CD14-positive monocyte (primary cell): ENCODE data around the gene ZNF22. TPM values are rescaled to one million over a fixed set of nuclear protein-coding genes. Genes with fewer than 3 reads are reported as not detected.

Experiments
- DNase-seq, 3 donors: peaks; one replicate each; pipeline ENCODE4 v3.0.0-alpha.2; 2011 to 2022
- H2AFZ ChIP-seq: 2 replicates; pipeline ENCODE4 v1.6.0; 2012; ENCODE audit warnings: mild to moderate bottlenecking, low read depth, low read length, inconsistent platforms; ENCODE audit not compliant: insufficient read depth, poor library complexity, severe bottlenecking
- H3K27ac ChIP-seq, 2 donors: 1 replicate in 1 of 2; 2 replicates in 1 of 2; pipeline ENCODE4 v1.5.1; 2012 to 2013; ENCODE audit warnings: low read length in 2 of 2, control low read depth in 1 of 2, inconsistent platforms in 1 of 2, low read depth in 1 of 2, mild to moderate bottlenecking in 1 of 2
- H3K27me3 ChIP-seq, 2 donors: one replicate each; pipeline versions ENCODE4 v1.6.0 to v1.6.1; 2011 to 2013; ENCODE audit warnings: low read length in 2 of 2; ENCODE audit not compliant: control insufficient read depth in 2 of 2, insufficient read depth in 2 of 2
- H3K36me3 ChIP-seq, 2 donors: replicated peaks in 1 of 2; 1 replicate in 1 of 2; 2 replicates in 1 of 2; pipeline versions ENCODE4 v1.5.1 to v1.6.1; 2012 to 2013; ENCODE audit warnings: low read length in 2 of 2, control low read depth in 1 of 2, inconsistent platforms in 1 of 2, mild to moderate bottlenecking in 1 of 2; ENCODE audit not compliant: insufficient read depth in 2 of 2, control insufficient read depth in 1 of 2
- H3K4me1 ChIP-seq, 2 donors: 1 replicate in 1 of 2; 2 replicates in 1 of 2; pipeline versions ENCODE4 v1.5.1 to v1.6.1; 2012 to 2013; ENCODE audit warnings: low read length in 2 of 2, control low read depth in 1 of 2, inconsistent platforms in 1 of 2, mild to moderate bottlenecking in 1 of 2, moderate library complexity in 1 of 2; ENCODE audit not compliant: insufficient read depth in 2 of 2, control insufficient read depth in 1 of 2
- H3K4me2 ChIP-seq: replicated peaks from 2 replicates; pipeline ENCODE3; 2012; ENCODE audit warnings: low read length, moderate library complexity, mild to moderate bottlenecking; ENCODE audit not compliant: poor library complexity, severe bottlenecking; ENCODE audit errors: extremely low read depth
- H3K4me3 ChIP-seq, 3 experiments: fragments of 200-600 bp in 1 of 3; sonication (generic) in 1 of 3; replicated peaks in 1 of 3; 1 replicate in 2 of 3; 2 replicates in 1 of 3; pipeline ENCODE4 v1.5.1; 2011 to 2013; ENCODE audit warnings: low read length in 3 of 3, mild to moderate bottlenecking in 3 of 3, control low read depth in 2 of 3, low read depth in 2 of 3, inconsistent platforms in 1 of 3, moderate library complexity in 1 of 3
- H3K79me2 ChIP-seq: 2 replicates; pipeline ENCODE4 v1.6.0; 2012; ENCODE audit warnings: mild to moderate bottlenecking, control low read depth, inconsistent platforms, low read length, moderate library complexity; ENCODE audit not compliant: insufficient read depth
- H3K9ac ChIP-seq: 2 replicates; pipeline ENCODE4 v1.6.0; 2017; ENCODE audit warnings: low read length, mild to moderate bottlenecking; ENCODE audit not compliant: insufficient read depth, poor library complexity, severe bottlenecking
- H3K9me3 ChIP-seq, 2 donors: replicated peaks in 1 of 2; 1 replicate in 1 of 2; 2 replicates in 1 of 2; pipeline versions ENCODE4 v1.5.1 to v1.6.1; 2012 to 2013; ENCODE audit warnings: low read length in 2 of 2, control low read depth in 1 of 2; ENCODE audit not compliant: control insufficient read depth in 1 of 2, insufficient read depth in 1 of 2
- H4K20me1 ChIP-seq: 2 replicates; pipeline ENCODE4 v1.6.0; 2012; ENCODE audit warnings: mild to moderate bottlenecking, low read length, control low read depth, moderate library complexity; ENCODE audit not compliant: insufficient read depth
- H3K27ac Mint-ChIP-seq, 7 donors: one replicate each; pipeline ENCODE4 v1.8.0; 2020; ENCODE audit warnings: mild to moderate bottlenecking in 7 of 7, mixed read lengths in 7 of 7, moderate library complexity in 6 of 7, inconsistent platforms in 2 of 7
- H3K27me3 Mint-ChIP-seq, 3 donors: one replicate each; pipeline ENCODE4 v1.8.0; 2021 to 2022; ENCODE audit warnings: low read depth in 3 of 3, mild to moderate bottlenecking in 3 of 3, mixed read lengths in 3 of 3, moderate library complexity in 3 of 3, inconsistent platforms in 1 of 3
- H3K36me3 Mint-ChIP-seq, 2 donors: one replicate each; pipeline ENCODE4 v1.8.0; 2020; ENCODE audit warnings: mixed read lengths in 2 of 2, inconsistent platforms in 1 of 2, mild to moderate bottlenecking in 1 of 2
- H3K4me1 Mint-ChIP-seq: one replicate; pipeline ENCODE4 v1.8.0; 2020; ENCODE audit warnings: mild to moderate bottlenecking, mixed read lengths
- H3K4me3 Mint-ChIP-seq, 2 donors: one replicate each; pipeline ENCODE4 v1.8.0; 2020; ENCODE audit warnings: mild to moderate bottlenecking in 2 of 2, mixed read lengths in 2 of 2, moderate library complexity in 1 of 2
- H3K9me3 Mint-ChIP-seq, 7 donors: one replicate each; pipeline ENCODE4 v1.8.0; 2020 to 2022; ENCODE audit warnings: mixed read lengths in 7 of 7, mild to moderate bottlenecking in 6 of 7, moderate library complexity in 6 of 7, inconsistent platforms in 2 of 7
- CTCF ChIP-seq: fragments of 200-600 bp; IDR thresholded peaks from one replicate; pipeline ENCODE4 v1.8.0; 2022; ENCODE audit warnings: antibody characterized with exemption, mild to moderate bottlenecking
- WGBS: methylation state at CpG from one replicate; pipeline ENCODE4 v1.1.5; 2013; ENCODE audit warnings: missing lambda C conversion rate; ENCODE audit not compliant: insufficient coverage; 5-methylcytosine and 5-hydroxymethylcytosine counted together
- intact Hi-C, 2 donors: fragments of 100-400 bp; cut with micrococcal nuclease; formaldehyde crosslinking; loops; one replicate each; pipeline versions ENCODE4 v1.15.0 to v1.15.1; 2023
- polyA plus RNA-seq, 3 donors: library from polyadenylated mRNA; depleted of rRNA in 1 of 3; unstranded in 2 of 3; stranded (reverse) in 1 of 3; fragments of 300-500 nt in 2 of 3; fragments of >200 nt in 1 of 3; fragmentation: Illumina TruSeq in 2 of 3; gene quantifications; 1 replicate in 2 of 3; 2 replicates in 1 of 3; pipeline ENCODE4 v1.2.3, GENCODE V29; 2012 to 2021

The ZNF22 gene
- polyA plus RNA-seq, 3 donors, result 4.1 to 14.6 (median 10.4) TPM

GRCh38 chr10:45053569-45054100 is 52.9 kb downstream of the ZNF22 start:
- H3K4me1 ChIP-seq, result peaks cover 5 to 9% of the 10 kb centered on the region in 2 donors
- H2AFZ ChIP-seq, result no peak overlapping the region
- H3K9me3 ChIP-seq, result peaks cover 0 to 3% of the 10 kb centered on the region in 2 donors
- DNase-seq, result no peak
- no peaks in the 10 kb centered on the region for H3K36me3 ChIP-seq
- no CpG with 5 or more reads among the region's 1 CpG for WGBS
- Mint-ChIP-seq H3K27me3 (peaks cover 0 to 2% (median 0%) of the 10 kb centered on the region in 3 donors), H3K36me3 (no peaks in the 10 kb centered on the region), H3K4me1 (peaks cover 11% of the 10 kb centered on the region), H3K27ac (no peak overlapping the region), H3K4me3 (no peak overlapping the region), H3K9me3 (peaks cover 3 to 17% (median 7%) of the 10 kb centered on the region in 7 donors)
- intact Hi-C loops, result no loop called here
- H4K20me1 ChIP-seq, result no peaks in the 10 kb centered on the region
- no peak overlapping the region for H3K4me3 ChIP-seq
- TF ChIP-seq CTCF, result no peak
- H3K27me3 ChIP-seq, result no peaks in the 10 kb centered on the region
- H3K27ac ChIP-seq, result no peak overlapping the region
- H3K79me2 ChIP-seq, result no peaks in the 10 kb centered on the region
- no peak overlapping the region for H3K9ac ChIP-seq
- H3K4me2 ChIP-seq, result no peak overlapping the region

Other genes with a start within 250 kb of the ZNF22 start
- not detected for gene TMEM72, start 89.6 kb upstream of the ZNF22 start, polyA plus RNA-seq
- gene RASSF4, start 41.1 kb upstream of the ZNF22 start, polyA plus RNA-seq, result 100 to 1,000 TPM; 117 to 290 (median 120) TPM
- not detected for gene DEPP1, start 22.1 kb upstream of the ZNF22 start, polyA plus RNA-seq